DOHH2 (cell line): ENCODE results near the gene DUOXA1.
A peak's percentile ranks its signal among the peaks of the same experiment; 100 is the strongest.

Experiments used
- H3F3A ChIP-seq: fragments of 200-600 bp; sonication (generic), shearing (Covaris generic); 2 replicates; pipeline ENCODE4 v1.6.0; 2016; ENCODE audit warnings: antibody characterized with exemption, mild to moderate bottlenecking; ENCODE audit not compliant: control insufficient read depth, insufficient read depth
- H3K27ac ChIP-seq: fragments of 200-600 bp; sonication (generic); 2 replicates; pipeline ENCODE4 v1.5.1; 2014; ENCODE audit warnings: low read depth, mild to moderate bottlenecking, low read length, moderate library complexity
- H3K27me3 ChIP-seq: fragments of 200-600 bp; sonication (generic); 2 replicates; pipeline ENCODE4 v1.6.1; 2014; ENCODE audit warnings: mild to moderate bottlenecking, low read length, mixed read lengths; ENCODE audit not compliant: control insufficient read depth
- H3K36me3 ChIP-seq: fragments of 200-600 bp; sonication (generic); 2 replicates; pipeline ENCODE4 v1.6.1; 2014; ENCODE audit warnings: mild to moderate bottlenecking, low read length, moderate library complexity, mixed read lengths; ENCODE audit not compliant: control insufficient read depth
- H3K4me1 ChIP-seq: fragments of 200-600 bp; sonication (generic); 2 replicates; pipeline ENCODE4 v1.6.1; 2014; ENCODE audit warnings: mild to moderate bottlenecking, low read length, mixed read lengths; ENCODE audit not compliant: control insufficient read depth
- H3K4me2 ChIP-seq: fragments of 200-600 bp; sonication (generic); 2 replicates; pipeline ENCODE4 v1.6.0; 2014; ENCODE audit warnings: mild to moderate bottlenecking, low read length, moderate library complexity
- H3K4me3 ChIP-seq: fragments of 200-600 bp; sonication (generic); 2 replicates; pipeline ENCODE4 v1.5.1; 2014; ENCODE audit warnings: mild to moderate bottlenecking, low read length, mixed read lengths
- H3K79me2 ChIP-seq: fragments of 200-600 bp; sonication (generic); 2 replicates; pipeline ENCODE4 v1.6.1; 2014; ENCODE audit warnings: mild to moderate bottlenecking, low read length, mixed read lengths; ENCODE audit not compliant: control insufficient read depth
- H3K9me2 ChIP-seq: fragments of 200-600 bp; sonication (generic); replicated peaks from 2 replicates; pipeline ENCODE4 v1.6.1; 2014; ENCODE audit warnings: mild to moderate bottlenecking, low read length, mixed read lengths; ENCODE audit not compliant: control insufficient read depth
- H3K9me3 ChIP-seq: fragments of 200-600 bp; sonication (generic); 2 replicates; pipeline ENCODE4 v1.6.1; 2014; ENCODE audit warnings: antibody characterized with exemption, low read length, mixed read lengths; ENCODE audit not compliant: control insufficient read depth, insufficient read depth
- H4K20me1 ChIP-seq: fragments of 200-600 bp; sonication (generic); 2 replicates; pipeline ENCODE4 v1.6.0; 2014; ENCODE audit warnings: low read depth, mild to moderate bottlenecking, antibody characterized with exemption, low read length, moderate library complexity; ENCODE audit not compliant: control insufficient read depth, insufficient read depth
- EZH2phosphoT487 ChIP-seq: fragments of 200-600 bp; sonication (generic); IDR thresholded peaks from 2 replicates; pipeline ENCODE4 v1.6.1; 2017; ENCODE audit warnings: borderline replicate concordance, mild to moderate bottlenecking, antibody characterized with exemption, low read length, moderate library complexity, mixed read lengths
- TF ChIP-seq, protein P1 (sequence below): fragments of 200-600 bp; sonication (generic); IDR thresholded peaks from one replicate; pipeline ENCODE4 v1.5.1; 2014; ENCODE audit warnings: antibody characterized with exemption, mild to moderate bottlenecking, low read depth, low read length; ENCODE audit not compliant: poor library complexity, severe bottlenecking

The DUOXA1 gene

DNA sequence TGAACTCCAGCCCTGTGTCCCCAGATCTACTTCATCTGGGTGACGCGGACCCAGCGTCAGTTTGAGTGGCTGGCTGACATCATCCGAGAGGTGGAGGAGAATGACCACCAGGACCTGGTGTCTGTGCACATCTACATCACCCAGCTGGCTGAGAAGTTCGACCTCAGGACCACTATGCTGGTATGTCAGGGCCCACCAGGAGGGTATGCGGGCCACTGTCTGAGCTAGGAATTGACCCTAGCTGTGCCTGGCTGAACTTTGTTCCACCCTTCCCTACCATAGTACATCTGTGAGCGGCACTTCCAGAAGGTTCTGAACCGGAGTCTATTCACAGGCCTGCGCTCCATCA lies 33.8 kb upstream of the DUOXA1 start:
- H3K79me2 ChIP-seq = peaks cover 17% of the 10 kb centered on the region
- no peaks in the 10 kb centered on the region for H3K27me3 ChIP-seq
- H3K9me3 ChIP-seq = no peaks in the 10 kb centered on the region
- peaks cover 20% of the 10 kb centered on the region for H3K4me1 ChIP-seq
- H3F3A ChIP-seq = no peaks in the 10 kb centered on the region
- H3K4me3 ChIP-seq = no peak overlapping the region
- no peaks in the 10 kb centered on the region for H3K9me2 ChIP-seq
- no peak for TF ChIP-seq EZH2phosphoT487
- TF ChIP-seq, protein P1, sequence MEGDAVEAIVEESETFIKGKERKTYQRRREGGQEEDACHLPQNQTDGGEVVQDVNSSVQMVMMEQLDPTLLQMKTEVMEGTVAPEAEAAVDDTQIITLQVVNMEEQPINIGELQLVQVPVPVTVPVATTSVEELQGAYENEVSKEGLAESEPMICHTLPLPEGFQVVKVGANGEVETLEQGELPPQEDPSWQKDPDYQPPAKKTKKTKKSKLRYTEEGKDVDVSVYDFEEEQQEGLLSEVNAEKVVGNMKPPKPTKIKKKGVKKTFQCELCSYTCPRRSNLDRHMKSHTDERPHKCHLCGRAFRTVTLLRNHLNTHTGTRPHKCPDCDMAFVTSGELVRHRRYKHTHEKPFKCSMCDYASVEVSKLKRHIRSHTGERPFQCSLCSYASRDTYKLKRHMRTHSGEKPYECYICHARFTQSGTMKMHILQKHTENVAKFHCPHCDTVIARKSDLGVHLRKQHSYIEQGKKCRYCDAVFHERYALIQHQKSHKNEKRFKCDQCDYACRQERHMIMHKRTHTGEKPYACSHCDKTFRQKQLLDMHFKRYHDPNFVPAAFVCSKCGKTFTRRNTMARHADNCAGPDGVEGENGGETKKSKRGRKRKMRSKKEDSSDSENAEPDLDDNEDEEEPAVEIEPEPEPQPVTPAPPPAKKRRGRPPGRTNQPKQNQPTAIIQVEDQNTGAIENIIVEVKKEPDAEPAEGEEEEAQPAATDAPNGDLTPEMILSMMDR = no peak
- no peaks in the 10 kb centered on the region for H4K20me1 ChIP-seq
- no peaks in the 10 kb centered on the region for H3K36me3 ChIP-seq
- H3K27ac ChIP-seq = no peak overlapping the region
- H3K4me2 ChIP-seq = no peak overlapping the region

DNA sequence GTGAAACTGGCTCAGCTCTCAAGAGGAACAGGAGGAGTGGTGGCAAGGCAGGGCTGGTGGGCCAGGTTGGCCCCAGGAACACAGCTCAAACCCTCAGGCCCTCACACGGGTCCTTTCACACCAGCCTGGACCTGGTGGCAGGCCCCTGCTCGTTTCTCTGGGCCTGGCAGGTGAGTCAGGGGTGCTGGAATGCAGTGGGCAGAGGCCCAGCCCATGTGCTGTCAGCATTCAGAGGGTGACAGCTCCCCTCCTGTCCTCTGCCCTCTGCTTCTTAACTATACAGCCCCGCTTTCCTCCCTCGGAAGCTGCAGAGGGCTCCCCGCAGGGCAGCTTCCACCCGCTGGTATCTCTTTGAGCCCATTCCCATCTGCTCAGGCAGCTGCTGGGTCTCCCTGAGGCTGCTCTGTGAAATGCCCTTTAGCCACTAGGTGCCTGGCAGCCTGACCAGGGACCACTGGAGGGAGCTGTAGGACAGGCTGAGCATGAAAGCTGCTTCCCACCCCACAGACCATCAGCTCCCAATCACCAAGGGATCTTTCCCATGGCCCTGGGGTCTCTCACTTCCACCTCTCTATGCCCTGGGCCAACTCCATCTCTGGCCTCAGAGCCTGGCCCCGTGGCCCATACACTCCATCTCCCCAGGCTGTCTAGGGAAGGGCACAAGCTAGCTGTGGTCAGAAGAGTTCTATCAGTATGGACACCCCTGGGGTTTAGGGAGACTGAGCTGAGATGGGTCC lies 33.3 kb upstream of the DUOXA1 start:
- no peak overlapping the region for H3K27ac ChIP-seq
- no peak for TF ChIP-seq EZH2phosphoT487
- TF ChIP-seq, protein P1 = peak; percentile 88
- H3K4me3 ChIP-seq = no peak overlapping the region
- H3K9me3 ChIP-seq = no peaks in the 10 kb centered on the region
- no peaks in the 10 kb centered on the region for H4K20me1 ChIP-seq
- peaks cover 20% of the 10 kb centered on the region for H3K4me1 ChIP-seq
- H3F3A ChIP-seq = no peaks in the 10 kb centered on the region
- H3K9me2 ChIP-seq = no peaks in the 10 kb centered on the region
- H3K27me3 ChIP-seq = no peaks in the 10 kb centered on the region
- peaks cover 17% of the 10 kb centered on the region for H3K79me2 ChIP-seq
- no peak overlapping the region for H3K4me2 ChIP-seq
- no peaks in the 10 kb centered on the region for H3K36me3 ChIP-seq

DNA sequence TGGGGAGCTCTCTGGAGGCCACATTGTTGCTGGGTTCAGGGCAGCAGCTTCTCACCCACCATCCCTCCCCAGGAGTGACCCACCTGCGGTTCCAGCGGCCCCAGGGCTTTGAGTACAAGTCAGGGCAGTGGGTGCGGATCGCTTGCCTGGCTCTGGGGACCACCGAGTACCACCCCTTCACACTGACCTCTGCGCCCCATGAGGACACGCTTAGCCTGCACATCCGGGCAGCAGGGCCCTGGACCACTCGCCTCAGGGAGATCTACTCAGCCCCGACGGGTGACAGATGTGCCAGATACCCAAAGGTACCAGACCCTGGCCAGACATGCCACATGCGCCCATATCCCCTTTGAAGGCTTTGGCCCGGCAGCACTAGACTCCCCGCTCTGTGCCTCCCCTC lies 32.0 kb upstream of the DUOXA1 start:
- Histone ChIP-seq H3F3A (no peaks in the 10 kb centered on the region), H3K4me3 (no peak overlapping the region), H3K79me2 (peaks cover 17% of the 10 kb centered on the region), H4K20me1 (no peaks in the 10 kb centered on the region), H3K27ac (no peak overlapping the region), H3K36me3 (no peaks in the 10 kb centered on the region), H3K4me2 (no peak overlapping the region), H3K4me1 (peaks cover 16% of the 10 kb centered on the region), H3K9me2 (no peaks in the 10 kb centered on the region), H3K9me3 (no peaks in the 10 kb centered on the region), H3K27me3 (no peaks in the 10 kb centered on the region)
- TF ChIP-seq EZH2phosphoT487 = no peak
- TF ChIP-seq, protein P1 = no peak
